ENCODE data around the gene ADORA1.

The ADORA1 gene

GRCh38 chr1:203158960-203159665 is 31.6 kb downstream of the ADORA1 start:
- Histone ChIP-seq H3K79me2 (ENCODE audit: insufficient read depth, low read length) (no peaks in the 10 kb centered on the region), H3K27me3 (ENCODE audit: insufficient read depth, low read length, poor library complexity) (peaks cover 23% of the 10 kb centered on the region), H3K4me2 (ENCODE audit: insufficient read depth, low read length) (no peak overlapping the region), H4K20me1 (ENCODE audit: insufficient read depth, low read length) (no peaks in the 10 kb centered on the region; the same call in none of the 2 replicates), H3K4me1 (ENCODE audit: insufficient read depth, low read length) (no peaks in the 10 kb centered on the region), H3K4me3 (ENCODE audit: low read depth in 1 of 2, low read length in 2 of 2) (no peak overlapping the region), H2AFZ (ENCODE audit: low read depth, low read length) (no peak overlapping the region), H3K36me3 (ENCODE audit: insufficient read depth, low read length) (no peaks in the 10 kb centered on the region), H3K9me3 (ENCODE audit: insufficient read depth, low read length, severe bottlenecking) (no peaks in the 10 kb centered on the region), H3K9ac (ENCODE audit: low read depth, low read length) (no peak overlapping the region), H3K27ac (ENCODE audit: low read length) (no peak overlapping the region)
- DNase-seq (no peak), ATAC-seq (ENCODE audit: insufficient read depth, low read depth) (no peak)
- TF ChIP-seq EZH2 (IDR thresholded peaks at IDR 0.05; ENCODE audit: borderline replicate concordance, low read depth, low read length, severe bottlenecking) (no peak), CTCF (IDR thresholded peaks at IDR 0.05; ENCODE audit: borderline replicate concordance, extremely low read depth, low read length, poor library complexity, severe bottlenecking) (no peak)

GRCh38 chr1:203159844-203160243 is 32.3 kb downstream of the ADORA1 start:
- Histone ChIP-seq H3K4me2 (ENCODE audit: insufficient read depth, low read length) (no peak overlapping the region), H3K36me3 (ENCODE audit: insufficient read depth, low read length) (no peaks in the 10 kb centered on the region), H3K9ac (ENCODE audit: low read depth, low read length) (no peak overlapping the region), H3K4me3 (ENCODE audit: low read depth in 1 of 2, low read length in 2 of 2) (no peak overlapping the region), H3K4me1 (ENCODE audit: insufficient read depth, low read length) (no peaks in the 10 kb centered on the region), H3K27me3 (ENCODE audit: insufficient read depth, low read length, poor library complexity) (peaks cover 24% of the 10 kb centered on the region), H3K9me3 (ENCODE audit: insufficient read depth, low read length, severe bottlenecking) (no peaks in the 10 kb centered on the region), H2AFZ (ENCODE audit: low read depth, low read length) (no peak overlapping the region), H3K79me2 (ENCODE audit: insufficient read depth, low read length) (no peaks in the 10 kb centered on the region), H3K27ac (ENCODE audit: low read length) (no peak overlapping the region), H4K20me1 (ENCODE audit: insufficient read depth, low read length) (no peaks in the 10 kb centered on the region; the same call in 1 of the 2 replicates)
- ATAC-seq (ENCODE audit: insufficient read depth, low read depth) (no peak), DNase-seq (no peak)
- TF ChIP-seq EZH2 (IDR thresholded peaks at IDR 0.05; ENCODE audit: borderline replicate concordance, low read depth, low read length, severe bottlenecking), result no peak
- TF ChIP-seq CTCF (IDR thresholded peaks at IDR 0.05; ENCODE audit: borderline replicate concordance, extremely low read depth, low read length, poor library complexity, severe bottlenecking), result no peak

- H3K36me3 ChIP-seq (ENCODE audit: insufficient read depth, low read length), result no peaks in the 10 kb centered on the region
- ATAC-seq (ENCODE audit: insufficient read depth, low read depth), result no peak
- DNase-seq, result no peak
- H3K79me2 ChIP-seq (ENCODE audit: insufficient read depth, low read length), result no peaks in the 10 kb centered on the region
- TF ChIP-seq CTCF (IDR thresholded peaks at IDR 0.05; ENCODE audit: borderline replicate concordance, extremely low read depth, low read length, poor library complexity, severe bottlenecking) (no peak), EZH2 (IDR thresholded peaks at IDR 0.05; ENCODE audit: borderline replicate concordance, low read depth, low read length, severe bottlenecking) (no peak)
- no peak overlapping the region for H3K9ac ChIP-seq (ENCODE audit: low read depth, low read length)
- H4K20me1 ChIP-seq (ENCODE audit: insufficient read depth, low read length), result no peaks in the 10 kb centered on the region; the same call in none of the 2 replicates
- H3K9me3 ChIP-seq (ENCODE audit: insufficient read depth, low read length, severe bottlenecking), result no peaks in the 10 kb centered on the region
- H3K27me3 ChIP-seq (ENCODE audit: insufficient read depth, low read length, poor library complexity), result peaks cover 25% of the 10 kb centered on the region
- H2AFZ ChIP-seq (ENCODE audit: low read depth, low read length), result no peak overlapping the region
- H3K4me1 ChIP-seq (ENCODE audit: insufficient read depth, low read length), result no peaks in the 10 kb centered on the region
- H3K4me3 ChIP-seq (ENCODE audit: low read depth in 1 of 2, low read length in 2 of 2), result no peak overlapping the region
- H3K27ac ChIP-seq (ENCODE audit: low read length), result no peak overlapping the region
- no peak overlapping the region for H3K4me2 ChIP-seq (ENCODE audit: insufficient read depth, low read length)
Measured at GRCh38 chr1:203161175-203161574, 33.6 kb downstream of the ADORA1 start.
